Stimulated activated CD8-positive, alpha-beta memory T cell treated with anti-CD3 and anti-CD28 coated beads, Interleukin-2, amount 100 ng/mL, for 48 hours (primary cell): ENCODE measurements around the gene SYNE2.
A peak's percentile ranks its signal among the peaks of the same experiment; 100 is the strongest.

Source experiments
- DNase-seq, 2 donors: peaks; one replicate each; pipeline ENCODE4 v3.0.0-alpha.2; 2020; ENCODE audit warnings: low read depth in 2 of 2

The SYNE2 gene

GRCh38 chr14:64217834-64218233, 365.0 kb downstream of the SYNE2 start:
- DNase-seq = no peak

- DNase-seq = no peak
Measured at GRCh38 chr14:64218344-64219240, 365.8 kb downstream of the SYNE2 start.

GRCh38 chr14:64220056-64220455, 367.3 kb downstream of the SYNE2 start:
- no peak for DNase-seq

DNA sequence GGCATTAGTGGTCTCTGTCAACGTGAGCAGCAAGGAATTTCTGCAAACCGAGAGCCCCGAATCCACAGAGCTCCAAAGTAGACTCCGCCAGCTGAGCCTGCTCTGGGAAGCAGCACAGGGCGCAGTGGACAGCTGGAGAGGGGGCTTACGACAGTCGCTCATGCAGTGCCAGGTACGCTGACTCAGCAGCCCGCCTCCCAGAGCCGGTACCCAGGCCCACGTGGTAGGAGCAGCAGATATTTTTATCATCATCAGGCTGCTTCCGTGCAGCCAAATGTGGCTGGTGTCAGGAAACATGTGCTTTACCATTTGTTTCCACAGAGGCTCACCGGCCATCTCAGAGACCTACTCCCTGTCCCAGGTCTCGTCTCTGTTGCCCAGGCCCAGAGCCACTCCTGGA, 367.7 kb downstream of the SYNE2 start:
- no peak for DNase-seq

DNA sequence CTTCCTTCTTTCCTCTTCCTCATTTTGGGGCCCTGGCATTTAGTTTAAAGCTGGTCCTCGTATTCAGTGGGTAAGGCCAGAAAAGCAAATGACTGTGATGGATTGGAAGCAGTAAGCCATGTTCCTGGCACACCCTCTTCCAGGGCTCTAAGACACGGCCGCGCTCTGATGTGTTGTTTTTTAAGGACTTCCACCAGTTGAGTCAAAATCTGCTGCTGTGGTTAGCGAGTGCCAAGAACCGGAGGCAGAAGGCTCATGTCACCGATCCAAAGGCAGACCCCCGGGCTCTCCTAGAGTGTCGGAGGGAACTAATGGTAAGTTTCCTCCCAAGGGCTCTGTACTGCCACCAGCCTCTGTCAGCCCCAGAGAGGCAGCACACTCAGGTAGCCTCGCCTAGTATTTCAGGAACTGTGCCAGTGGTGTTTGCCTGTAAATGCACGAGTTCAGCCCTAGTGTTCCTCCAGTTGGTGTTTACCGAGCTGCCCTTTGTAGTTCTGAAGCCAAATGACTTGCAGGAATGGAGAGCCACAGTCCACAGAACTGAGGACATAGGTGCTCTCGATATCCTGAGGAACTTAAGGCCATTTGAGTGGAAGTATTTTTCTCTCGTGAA, 368.7 kb downstream of the SYNE2 start:
- DNase-seq = no peak

- no peak for DNase-seq
Measured at GRCh38 chr14:64225151-64225757, 372.4 kb downstream of the SYNE2 start.

- no peak for DNase-seq
Measured at GRCh38 chr14:64227856-64228255, 375.1 kb downstream of the SYNE2 start.

GRCh38 chr14:64229489-64229888, 376.7 kb downstream of the SYNE2 start:
- no peak for DNase-seq

DNA sequence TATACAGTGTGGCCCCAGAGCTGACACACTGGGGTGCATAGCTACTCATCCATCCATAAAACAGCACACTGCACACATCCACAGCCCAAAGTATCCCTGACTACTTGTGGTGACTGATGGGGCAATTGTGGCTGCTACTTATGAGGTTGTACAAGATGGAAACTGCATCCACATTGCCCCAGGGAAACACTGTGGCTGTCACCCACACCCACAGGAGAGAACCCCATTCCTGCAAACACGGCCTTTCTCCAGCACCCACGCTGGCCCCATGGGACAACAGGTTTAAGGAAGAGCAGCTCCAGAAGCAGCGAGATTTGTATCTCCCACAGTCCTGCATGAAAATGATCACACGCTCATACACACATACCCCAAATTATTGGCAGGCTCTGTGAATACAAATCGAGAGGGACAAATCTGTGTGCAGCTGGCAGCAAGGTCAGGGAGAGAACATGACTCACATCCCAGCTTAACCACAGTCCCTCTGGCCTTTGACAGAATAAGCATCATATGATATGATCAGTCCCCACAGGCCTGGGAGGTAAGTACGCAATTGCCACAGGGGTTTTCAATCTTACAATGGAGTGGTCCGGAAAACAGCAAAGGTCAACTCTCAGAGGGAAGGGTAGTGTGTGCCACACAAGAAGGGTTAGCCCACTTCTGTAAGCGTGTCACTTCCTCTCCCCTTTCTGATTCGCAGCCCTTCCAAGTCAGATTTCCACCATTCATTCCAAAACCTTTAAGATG, 379.5 kb downstream of the SYNE2 start:
- DNase-seq = peak; percentile 14 to 27

GRCh38 chr14:64232944-64233343, 380.1 kb downstream of the SYNE2 start:
- no peak for DNase-seq

DNA sequence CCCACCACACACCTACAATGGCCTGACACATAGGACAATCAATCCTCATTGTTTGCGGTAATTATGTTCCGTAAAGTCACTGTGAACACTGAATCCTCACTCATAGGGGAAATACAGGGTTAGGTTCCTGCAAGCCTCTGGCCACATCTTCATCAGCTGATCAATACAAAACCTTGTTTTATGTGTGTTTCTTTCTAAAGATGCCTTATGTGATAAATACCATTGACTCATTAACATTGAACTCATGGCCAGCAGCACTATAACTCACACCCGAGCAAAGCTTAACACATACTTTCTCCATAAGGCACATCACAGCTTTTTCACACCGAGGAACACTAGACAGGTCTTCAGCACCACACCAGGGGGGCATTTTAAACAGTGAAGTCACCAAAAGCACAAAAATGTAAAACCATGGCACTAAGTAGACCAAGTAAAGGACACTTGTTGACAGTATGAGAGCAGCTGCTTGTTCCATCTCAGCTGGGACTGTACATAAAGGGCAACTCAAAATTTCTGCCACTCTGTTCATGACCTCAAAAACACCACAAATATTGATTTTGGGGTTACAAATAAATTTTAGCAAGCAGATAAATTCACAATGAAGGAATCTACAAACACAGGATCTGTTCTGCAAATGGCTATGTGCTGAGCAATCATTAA, 380.9 kb downstream of the SYNE2 start:
- no peak for DNase-seq

DNA sequence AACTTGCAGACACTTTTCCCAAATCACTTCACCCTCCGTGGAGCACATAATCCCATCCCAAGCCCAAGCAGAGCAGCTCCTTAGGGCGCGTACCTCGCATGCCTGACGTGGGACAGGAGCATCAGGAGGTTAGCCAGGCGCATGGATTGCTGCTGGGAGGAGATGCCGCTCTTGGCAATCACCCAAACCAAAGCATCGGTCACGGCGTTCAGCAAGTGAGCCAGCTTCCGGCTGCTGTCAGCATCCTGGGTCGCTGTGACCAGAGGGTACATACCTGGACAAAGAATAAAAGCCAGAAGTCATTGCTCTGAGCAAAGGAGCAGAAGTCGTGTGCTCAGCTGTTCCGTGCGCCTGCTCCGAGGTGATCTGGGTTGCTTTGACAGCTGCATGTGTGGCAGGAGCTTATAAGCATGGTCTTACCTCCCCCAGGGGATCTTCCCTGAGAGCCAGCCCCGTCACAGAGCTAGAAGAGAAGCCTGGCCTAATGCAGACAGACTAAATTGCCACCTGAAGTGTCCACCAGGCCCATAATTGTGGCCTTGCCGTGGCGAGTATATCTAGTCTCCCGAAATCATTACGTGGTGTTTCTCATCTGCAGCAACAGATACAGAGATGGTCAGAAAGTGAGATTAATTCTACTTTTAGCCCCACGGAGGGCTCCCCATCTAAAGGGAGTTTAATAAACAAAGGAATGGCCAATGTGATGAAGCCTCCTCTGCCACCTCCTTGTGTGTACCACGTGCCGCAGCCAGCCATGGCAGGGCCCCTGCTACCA, 382.3 kb downstream of the SYNE2 start:
- no peak for DNase-seq

GRCh38 chr14:64235652-64236640, 383.1 kb downstream of the SYNE2 start:
- no peak for DNase-seq

GRCh38 chr14:64238049-64238448, 385.2 kb downstream of the SYNE2 start:
- no peak for DNase-seq

DNA sequence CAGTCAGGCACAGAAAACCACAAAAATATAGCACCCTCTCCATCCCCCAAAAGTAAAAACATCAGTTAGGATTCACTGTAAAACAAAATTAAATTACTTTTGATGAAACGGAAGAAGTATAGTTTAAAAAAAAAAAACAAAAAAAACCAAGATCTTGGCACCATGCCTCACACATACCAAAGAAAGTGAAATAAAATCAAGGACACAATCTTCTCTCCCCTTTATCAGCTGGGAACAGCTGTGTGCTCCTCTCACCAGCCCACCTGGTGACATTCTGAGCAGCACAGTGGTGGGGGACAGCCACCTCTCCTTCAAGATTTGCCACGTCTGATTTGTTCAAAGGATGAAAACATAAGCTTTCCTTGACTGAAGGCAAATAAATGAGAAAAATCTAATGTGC, 385.8 kb downstream of the SYNE2 start:
- DNase-seq = no peak

GRCh38 chr14:64244279-64244678, 391.5 kb downstream of the SYNE2 start:
- no peak for DNase-seq

DNA sequence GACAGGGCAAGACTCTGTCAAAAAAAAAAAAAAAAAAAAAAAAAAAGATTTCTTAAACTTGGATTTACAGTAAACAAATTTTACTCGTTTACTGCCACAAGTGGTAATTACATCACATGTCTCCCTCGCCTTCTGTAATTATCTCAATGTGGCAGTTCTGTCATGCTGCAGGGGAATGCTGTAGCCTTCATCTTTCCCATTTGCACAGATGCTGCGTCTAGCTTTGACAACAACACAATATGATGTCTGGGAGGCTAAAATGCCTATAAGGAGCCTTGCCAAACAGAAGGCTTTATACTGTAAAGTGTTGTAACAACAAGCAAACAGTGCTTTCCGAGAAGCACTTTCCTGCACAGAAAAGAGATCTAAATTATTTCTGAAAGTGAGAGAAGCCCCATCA, 392.7 kb downstream of the SYNE2 start:
- DNase-seq = no peak

DNA sequence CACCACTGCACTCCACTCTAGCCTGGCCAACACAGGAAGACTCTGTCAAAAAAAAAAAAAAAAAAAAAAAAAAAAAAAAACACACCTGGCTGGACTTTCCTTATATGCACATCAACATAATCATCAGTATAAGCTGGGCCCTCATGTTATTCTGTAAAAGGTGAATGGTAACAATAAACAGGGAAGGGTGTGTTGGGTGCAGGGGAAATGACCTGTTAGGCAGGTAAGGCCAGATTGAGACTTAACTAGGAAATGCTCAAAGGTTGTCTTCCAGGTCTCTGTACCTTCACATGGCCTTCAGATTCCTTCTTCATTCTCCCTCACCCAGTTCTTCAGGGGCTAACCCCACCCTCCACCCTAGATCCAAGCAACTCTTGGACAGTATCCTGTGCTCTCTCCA, 393.9 kb downstream of the SYNE2 start:
- no peak for DNase-seq

GRCh38 chr14:64247195-64247594, 394.4 kb downstream of the SYNE2 start:
- no peak for DNase-seq

- DNase-seq = no peak
Measured at GRCh38 chr14:64248689-64249088, 395.9 kb downstream of the SYNE2 start.
